H1 (cell line): ENCODE measurements around the gene GSTO2. TPM values are rescaled to one million over a fixed set of nuclear protein-coding genes. Genes with fewer than 3 reads are reported as not detected.

Experiments
- CTCF ChIA-PET: fragments of 300-600 bp; sonication (Branson Sonifier 250); formaldehyde crosslinking; loops from one replicate; lab custom pipeline; 2021; ENCODE audit not compliant: partially characterized antibody; lab: Charles Lee
- POLR2A ChIA-PET: fragments of 300-600 bp; sonication (Branson Sonifier 250); formaldehyde crosslinking; loops from one replicate; lab custom pipeline; 2021; ENCODE audit warnings: inconsistent platforms; ENCODE audit not compliant: partially characterized antibody; lab: Charles Lee
- DNase-seq, 2 experiments: peaks; one replicate each; pipeline versions ENCODE4 v3.0.0 to v3.0.0-alpha.2; 2010 to 2022; ENCODE audit warnings: low spot score in 2 of 2, low read depth in 1 of 2, mixed read lengths in 1 of 2
- FAIRE-seq: peaks from 2 replicates; lab custom pipeline; 2011; peaks lifted over from hg19 to GRCh38; lab: Jason Lieb, UNC
- H2AFZ ChIP-seq: 2 replicates; pipeline ENCODE4 v1.8.1; 2012; ENCODE audit warnings: low read length, inconsistent platforms
- H2AK5ac ChIP-seq: 2 replicates; pipeline ENCODE4 v1.6.1; 2013; ENCODE audit warnings: low read depth, low read length
- H2BK120ac ChIP-seq: replicated peaks from 2 replicates; pipeline ENCODE3; 2013; ENCODE audit warnings: low read depth, low read length, inconsistent platforms
- H2BK12ac ChIP-seq: 2 replicates; pipeline ENCODE4 v1.6.1; 2013; ENCODE audit warnings: low read depth, low read length
- H2BK15ac ChIP-seq: 2 replicates; pipeline ENCODE4 v1.6.1; 2013; ENCODE audit warnings: low read length
- H2BK20ac ChIP-seq: 2 replicates; pipeline ENCODE4 v1.6.1; 2013; ENCODE audit warnings: low read length
- H2BK5ac ChIP-seq: 2 replicates; pipeline ENCODE4 v1.6.1; 2013; ENCODE audit warnings: low read depth, low read length
- H3K14ac ChIP-seq: 2 replicates; pipeline ENCODE4 v1.6.1; 2013; ENCODE audit warnings: inconsistent platforms; ENCODE audit not compliant: insufficient read length
- H3K18ac ChIP-seq: 2 replicates; pipeline ENCODE4 v1.6.1; 2013; ENCODE audit warnings: low read length; ENCODE audit errors: extremely low read depth
- H3K23ac ChIP-seq: 2 replicates; pipeline ENCODE4 v1.6.1; 2013; ENCODE audit warnings: inconsistent platforms; ENCODE audit not compliant: insufficient read length
- H3K23me2 ChIP-seq: 2 replicates; pipeline ENCODE4 v1.6.1; 2013; ENCODE audit warnings: low read depth, low read length
- H3K27ac ChIP-seq: 2 replicates; pipeline ENCODE4 v1.6.1; 2011; ENCODE audit warnings: low read depth, low read length, inconsistent platforms
- H3K27me3 ChIP-seq, 4 experiments: replicated peaks in 1 of 4; 1 replicate in 1 of 4; 2 replicates in 3 of 4; pipeline versions ENCODE4 v1.6.1 to v1.8.1; 2011 to 2013; ENCODE audit warnings: low read length in 3 of 4, mild to moderate bottlenecking in 3 of 4, inconsistent platforms in 2 of 4, mixed read lengths in 2 of 4, moderate library complexity in 1 of 4; ENCODE audit not compliant: control insufficient read depth in 3 of 4, insufficient read depth in 3 of 4; ENCODE audit errors: extremely low read depth in 1 of 4
- H3K36me3 ChIP-seq, 4 experiments: 2 replicates each; pipeline versions ENCODE4 v1.6.1 to v1.8.1; 2011 to 2013; ENCODE audit warnings: mild to moderate bottlenecking in 4 of 4, low read length in 3 of 4, moderate library complexity in 2 of 4, control low read depth in 1 of 4, inconsistent platforms in 1 of 4; ENCODE audit not compliant: insufficient read depth in 4 of 4, control insufficient read depth in 2 of 4
- H3K4ac ChIP-seq: replicated peaks from 2 replicates; pipeline ENCODE3; 2013; ENCODE audit warnings: low read length, low read depth, mixed read lengths, inconsistent platforms; ENCODE audit not compliant: insufficient read length
- H3K4me1 ChIP-seq, 4 experiments: replicated peaks in 1 of 4; 1 replicate in 1 of 4; 2 replicates in 3 of 4; pipeline versions ENCODE4 v1.6.1 to v1.8.1; 2011 to 2013; ENCODE audit warnings: low read length in 3 of 4, inconsistent platforms in 2 of 4, mixed read lengths in 1 of 4; ENCODE audit not compliant: insufficient read depth in 4 of 4, control insufficient read depth in 3 of 4
- H3K4me2 ChIP-seq, 2 experiments: 2 replicates each; pipeline versions ENCODE4 v1.6.1 to v1.8.1; 2011 to 2013; ENCODE audit warnings: low read depth in 2 of 2, low read length in 2 of 2, control low read depth in 1 of 2, inconsistent platforms in 1 of 2, mild to moderate bottlenecking in 1 of 2; ENCODE audit not compliant: insufficient read depth in 1 of 2
- H3K4me3 ChIP-seq, 4 experiments: fragments of 200-600, 300-600 bp in 1 of 4; sonication (generic), shearing (Covaris generic), sonication (Bioruptor Twin) in 1 of 4; 2 replicates each; pipeline versions ENCODE4 v1.5.1 to v1.8.1; 2011 to 2016; ENCODE audit warnings: low read length in 4 of 4, low read depth in 3 of 4, control low read depth in 2 of 4, inconsistent platforms in 2 of 4, mild to moderate bottlenecking in 2 of 4, mixed read lengths in 1 of 4, moderate library complexity in 1 of 4; ENCODE audit not compliant: insufficient read depth in 2 of 4; ENCODE audit errors: extremely low read depth in 1 of 4
- H3K56ac ChIP-seq: replicated peaks from 2 replicates; pipeline ENCODE3; 2013; ENCODE audit warnings: low read depth, mild to moderate bottlenecking, mixed read lengths, low read length, inconsistent platforms; ENCODE audit not compliant: insufficient read length
- H3K79me1 ChIP-seq: 2 replicates; pipeline ENCODE4 v1.6.1; 2013; ENCODE audit warnings: low read depth, low read length, control low read depth
- H3K79me2 ChIP-seq, 2 experiments: 2 replicates each; pipeline versions ENCODE4 v1.6.1 to v1.8.1; 2012 to 2013; ENCODE audit warnings: low read length in 2 of 2, mild to moderate bottlenecking in 2 of 2, inconsistent platforms in 1 of 2; ENCODE audit not compliant: insufficient read depth in 2 of 2, control insufficient read depth in 1 of 2
- H3K9ac ChIP-seq, 4 experiments: replicated peaks in 1 of 4; 1 replicate in 1 of 4; 2 replicates in 3 of 4; pipeline versions ENCODE4 v1.6.1 to v1.8.1; 2011 to 2013; ENCODE audit warnings: low read depth in 3 of 4, low read length in 3 of 4, control low read depth in 2 of 4, mild to moderate bottlenecking in 2 of 4, moderate library complexity in 2 of 4, inconsistent platforms in 1 of 4; ENCODE audit errors: extremely low read depth in 1 of 4
- H3K9me3 ChIP-seq, 2 experiments: 2 replicates each; pipeline versions ENCODE4 v1.6.1 to v1.8.1; 2012 to 2013; ENCODE audit warnings: mild to moderate bottlenecking in 2 of 2, moderate library complexity in 2 of 2, control low read depth in 1 of 2, inconsistent platforms in 1 of 2, low read depth in 1 of 2, low read length in 1 of 2, mixed read lengths in 1 of 2; ENCODE audit not compliant: insufficient read depth in 2 of 2
- H4K20me1 ChIP-seq, 2 experiments: replicated peaks in 1 of 2; 2 replicates each; pipeline versions ENCODE3 to v1.8.1; 2011 to 2013; ENCODE audit warnings: inconsistent platforms in 2 of 2, low read length in 2 of 2, mild to moderate bottlenecking in 1 of 2; ENCODE audit not compliant: insufficient read depth in 2 of 2, control insufficient read depth in 1 of 2
- H4K5ac ChIP-seq: 2 replicates; pipeline ENCODE4 v1.6.1; 2013; ENCODE audit warnings: low read length, low read depth, mixed read lengths, inconsistent platforms; ENCODE audit not compliant: insufficient read length
- H4K8ac ChIP-seq: 2 replicates; pipeline ENCODE4 v1.8.0; 2013; ENCODE audit warnings: mild to moderate bottlenecking, moderate library complexity, low read length, inconsistent platforms; ENCODE audit not compliant: insufficient read depth; ENCODE audit errors: extremely low read depth
- H4K91ac ChIP-seq: replicated peaks from 2 replicates; pipeline ENCODE3; 2013; ENCODE audit warnings: low read length, mixed read lengths, inconsistent platforms; ENCODE audit not compliant: insufficient read length
- ATF2 ChIP-seq: IDR thresholded peaks from 2 replicates; pipeline ENCODE4 v1.6.1; 2012; ENCODE audit warnings: low read length, inconsistent platforms
- BACH1 ChIP-seq: IDR thresholded peaks from 2 replicates; pipeline ENCODE4 v1.6.1; 2012; ENCODE audit warnings: low read length, improper control_type of control experiment
- CEBPB ChIP-seq: IDR thresholded peaks from 2 replicates; pipeline ENCODE4 v1.6.1; 2012; ENCODE audit warnings: low read depth, low read length
- EP300 ChIP-seq, 2 experiments: IDR thresholded peaks; 1 replicate in 1 of 2; 2 replicates in 1 of 2; pipeline ENCODE4 v1.6.1; 2011 to 2012; ENCODE audit warnings: low read depth in 2 of 2, low read length in 2 of 2, mild to moderate bottlenecking in 2 of 2, borderline replicate concordance in 1 of 2, inconsistent platforms in 1 of 2, moderate library complexity in 1 of 2
- KDM5A ChIP-seq: fragments of 200-600 bp; IDR thresholded peaks from 2 replicates; pipeline ENCODE4 v1.7.1; 2012; ENCODE audit warnings: mild to moderate bottlenecking, low read length, inconsistent platforms, mixed read lengths
- RFX5 ChIP-seq: IDR thresholded peaks from 2 replicates; pipeline ENCODE4 v1.6.1; 2011; ENCODE audit warnings: low read depth, low read length, improper control_type of control experiment, borderline replicate concordance
- SIRT6 ChIP-seq: IDR thresholded peaks from one replicate; pipeline ENCODE4 v1.7.1; 2012; ENCODE audit warnings: low read length, inconsistent platforms
- SP4 ChIP-seq: IDR thresholded peaks from 2 replicates; pipeline ENCODE4 v1.6.1; 2012; ENCODE audit warnings: low read length, inconsistent platforms
- TBP ChIP-seq: IDR thresholded peaks from 2 replicates; pipeline ENCODE4 v1.6.1; 2011; ENCODE audit warnings: low read depth, low read length, improper control_type of control experiment
- WGBS, 2 experiments: shearing (Covaris generic) in 1 of 2; methylation state at CpG; one replicate each; pipeline versions ENCODE4 v1.1.6 to v1.1.7; 2013 to 2015; ENCODE audit warnings: low lambda C conversion rate in 2 of 2, mixed read lengths in 2 of 2, inconsistent platforms in 1 of 2, low coverage in 1 of 2, missing lambda C conversion rate in 1 of 2; ENCODE audit not compliant: insufficient replicate concordance in 2 of 2, insufficient coverage in 1 of 2, insufficient read length in 1 of 2; ENCODE audit errors: extremely low coverage in 1 of 2, missing lambda C conversion rate in 1 of 2; 5-methylcytosine and 5-hydroxymethylcytosine counted together
- polyA plus RNA-seq, 7 experiments: library from polyadenylated mRNA; depleted of rRNA in 3 of 7; stranded (reverse) in 5 of 7; unstranded in 2 of 7; fragments of >200 nt in 5 of 7; fragments of 200-250 nt in 2 of 7; gene quantifications; 1 replicate in 5 of 7; 2 replicates in 1 of 7; 4 replicates in 1 of 7; pipeline versions ENCODE4 v1.2.1 to v1.2.3, GENCODE V29; 2011 to 2013; ENCODE audit warnings: missing spikeins in 2 of 7, mixed read lengths in 2 of 7
- total RNA-seq: library from RNA; stranded (reverse); fragmentation: NEBNext Ultra II Directional; extraction: Animal tissue kit (Norgen Biotek cat#: 25700); gene quantifications from 2 replicates; pipeline ENCODE4 v1.2.1, GENCODE V29; 2021

The GSTO2 gene
- total and polyA plus RNA-seq, 2 of the 8 experiments (the other 6 are each of a cell fraction or from before 2014, with no cell fraction given): 13.1 to 41.7 TPM

DNA sequence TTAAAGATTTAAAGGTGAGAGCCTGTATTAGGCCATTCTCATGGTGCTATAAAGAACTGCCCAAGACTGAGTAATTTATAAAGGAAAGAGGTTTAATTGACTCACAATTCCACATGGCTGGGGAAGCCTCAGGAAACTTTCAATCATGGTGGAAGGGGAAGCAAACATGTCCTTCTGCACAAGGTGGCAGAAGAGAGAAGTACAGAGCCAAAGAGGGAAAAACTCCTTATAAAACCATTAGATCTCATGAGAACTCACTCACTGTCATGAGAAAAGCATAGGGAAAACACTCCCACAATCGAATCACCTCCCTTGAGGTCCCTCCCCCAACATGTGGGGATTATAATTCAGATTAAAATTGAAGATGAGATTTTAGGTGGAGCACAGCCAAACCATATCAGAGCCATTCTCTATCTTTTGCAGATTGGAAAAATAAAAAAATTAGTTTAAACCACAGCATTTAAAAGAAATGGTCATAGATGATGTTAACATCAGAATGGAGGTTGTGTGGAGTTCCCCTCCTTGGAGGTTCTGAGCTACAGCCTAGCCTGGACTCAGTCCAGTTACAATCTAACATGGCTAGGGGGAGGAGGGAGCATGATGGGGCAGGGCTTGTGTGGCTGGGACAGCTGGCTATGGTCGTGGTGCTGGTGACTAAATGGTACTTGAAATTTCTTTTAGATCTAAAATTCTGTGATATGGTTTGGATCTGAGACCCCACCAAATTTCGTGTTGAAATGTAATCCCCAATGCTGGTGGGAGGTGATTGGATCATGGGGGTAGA lies 33.1 kb downstream of the GSTO2 start:
- Histone ChIP-seq H2BK20ac (no peak overlapping the region), H3K36me3 (peaks cover 0 to 2% (median 0%) of the 10 kb centered on the region in 4 experiments; a peak in 2 of 8 replicates), H3K79me2 (no peaks in the 10 kb centered on the region)

More for the DNA sequence above, 33.1 kb downstream of the GSTO2 start:
- Histone ChIP-seq H3K9ac (no peak overlapping the region), H2BK15ac (no peak overlapping the region), H3K4me3 (no peak overlapping the region), H3K4me1 (peaks cover 0 to 6% (median 3%) of the 10 kb centered on the region in 4 experiments; a peak in 3 of 7 replicates), H2AK5ac (no peak overlapping the region), H3K4ac (no peak overlapping the region), H3K23me2 (no peaks in the 10 kb centered on the region), H3K23ac (no peak overlapping the region), H4K91ac (no peak overlapping the region), H3K4me2 (no peak overlapping the region), H4K5ac (no peak overlapping the region), H4K20me1 (no peaks in the 10 kb centered on the region), H2BK5ac (no peak overlapping the region), H2BK12ac (no peak overlapping the region), H3K18ac (no peak overlapping the region), H3K14ac (no peak overlapping the region), H3K27me3 (no peaks in the 10 kb centered on the region), H2BK120ac (no peak overlapping the region), H3K79me1 (no peaks in the 10 kb centered on the region), H3K9me3 (peaks cover 12 to 14% of the 10 kb centered on the region in 2 experiments), H3K27ac (no peak overlapping the region), H2AFZ (no peak overlapping the region), H4K8ac (no peak overlapping the region), H3K56ac (no peak overlapping the region)
- no peak for TF ChIP-seq TBP
- no peak for TF ChIP-seq ATF2
- TF ChIP-seq EP300 (IDR thresholded peaks at IDR 0.05; ENCODE audit: borderline replicate concordance in 1 of 2, low read depth in 2 of 2, low read length in 2 of 2): no peak
- no peak for TF ChIP-seq RFX5
- TF ChIP-seq KDM5A: no peak
- TF ChIP-seq CEBPB: no peak
- no peak for TF ChIP-seq BACH1
- TF ChIP-seq SP4: no peak
- TF ChIP-seq SIRT6: no peak
- no peak for FAIRE-seq
- ChIA-PET POLR2A (interaction anchor here (0.7 to 1.3 kb wide), 2 partner anchors 10 to 687 kb away, joined by 3 read pairs; no protein-coding TSS in a partner anchor), CTCF (interaction anchor here (0.6 to 7.0 kb wide), 7 partner anchors 9 to 321 kb away, joined by 3 to 155 read pairs (median 9); partner anchors contain the start of genes CFAP58 and ITPRIP)
- DNase-seq: no peak
- 83% methylated on average over 3 of the region's 3 CpGs; no CpG with 5 or more reads in 1 of the 2 experiments for WGBS, 2 experiments
